Retinal pigment epithelial cell (primary cell): Measurements from ENCODE around the gene SMIM44.

Source experiments
- DNase-seq: peaks from one replicate; pipeline ENCODE4 v3.0.0-alpha.2; 2010; ENCODE audit warnings: low read depth
- H3K4me3 ChIP-seq: 2 replicates; pipeline ENCODE4 v1.5.1; 2011; ENCODE audit warnings: mild to moderate bottlenecking, low read length, control low read depth, moderate library complexity
- TF ChIP-seq, protein P1 (sequence below): conservative IDR thresholded peaks from 2 replicates; pipeline ENCODE4 v1.5.1; 2011; ENCODE audit warnings: low read depth, low read length, control low read depth, inconsistent platforms

The SMIM44 gene

DNA sequence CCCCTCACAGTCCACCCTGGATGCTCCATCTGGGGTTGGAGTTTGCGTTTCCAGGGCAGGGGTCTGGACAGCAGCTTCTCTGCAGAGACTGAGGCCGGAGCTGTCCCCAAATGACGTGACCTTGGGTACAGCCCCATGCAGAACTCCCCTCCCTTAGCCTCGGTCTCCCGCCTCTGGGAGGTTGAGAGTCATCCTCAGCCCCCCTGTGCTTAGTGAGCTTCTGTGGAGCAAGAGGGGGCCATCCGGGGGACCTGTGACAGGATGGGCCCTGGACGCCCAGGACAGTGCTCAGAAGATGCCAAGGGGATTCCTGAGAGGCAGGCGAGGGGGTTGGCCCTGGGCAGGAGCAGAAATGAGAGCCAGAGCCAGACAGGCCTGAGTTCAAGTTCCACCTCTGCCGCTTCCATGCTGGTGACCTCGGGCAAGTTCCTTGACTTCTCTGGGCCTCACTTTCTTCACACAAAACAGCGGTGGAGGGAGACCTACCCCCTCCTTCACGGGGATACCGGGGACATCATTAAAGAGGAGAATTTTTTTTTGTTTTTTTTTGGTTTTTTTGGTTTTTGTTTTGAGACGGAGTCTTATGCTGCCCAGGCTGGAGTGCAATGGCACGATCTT is 23.2 kb downstream of the SMIM44 start:
- no peak for DNase-seq
- H3K4me3 ChIP-seq = no peak overlapping the region
- TF ChIP-seq, protein P1, sequence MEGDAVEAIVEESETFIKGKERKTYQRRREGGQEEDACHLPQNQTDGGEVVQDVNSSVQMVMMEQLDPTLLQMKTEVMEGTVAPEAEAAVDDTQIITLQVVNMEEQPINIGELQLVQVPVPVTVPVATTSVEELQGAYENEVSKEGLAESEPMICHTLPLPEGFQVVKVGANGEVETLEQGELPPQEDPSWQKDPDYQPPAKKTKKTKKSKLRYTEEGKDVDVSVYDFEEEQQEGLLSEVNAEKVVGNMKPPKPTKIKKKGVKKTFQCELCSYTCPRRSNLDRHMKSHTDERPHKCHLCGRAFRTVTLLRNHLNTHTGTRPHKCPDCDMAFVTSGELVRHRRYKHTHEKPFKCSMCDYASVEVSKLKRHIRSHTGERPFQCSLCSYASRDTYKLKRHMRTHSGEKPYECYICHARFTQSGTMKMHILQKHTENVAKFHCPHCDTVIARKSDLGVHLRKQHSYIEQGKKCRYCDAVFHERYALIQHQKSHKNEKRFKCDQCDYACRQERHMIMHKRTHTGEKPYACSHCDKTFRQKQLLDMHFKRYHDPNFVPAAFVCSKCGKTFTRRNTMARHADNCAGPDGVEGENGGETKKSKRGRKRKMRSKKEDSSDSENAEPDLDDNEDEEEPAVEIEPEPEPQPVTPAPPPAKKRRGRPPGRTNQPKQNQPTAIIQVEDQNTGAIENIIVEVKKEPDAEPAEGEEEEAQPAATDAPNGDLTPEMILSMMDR = no peak

DNA sequence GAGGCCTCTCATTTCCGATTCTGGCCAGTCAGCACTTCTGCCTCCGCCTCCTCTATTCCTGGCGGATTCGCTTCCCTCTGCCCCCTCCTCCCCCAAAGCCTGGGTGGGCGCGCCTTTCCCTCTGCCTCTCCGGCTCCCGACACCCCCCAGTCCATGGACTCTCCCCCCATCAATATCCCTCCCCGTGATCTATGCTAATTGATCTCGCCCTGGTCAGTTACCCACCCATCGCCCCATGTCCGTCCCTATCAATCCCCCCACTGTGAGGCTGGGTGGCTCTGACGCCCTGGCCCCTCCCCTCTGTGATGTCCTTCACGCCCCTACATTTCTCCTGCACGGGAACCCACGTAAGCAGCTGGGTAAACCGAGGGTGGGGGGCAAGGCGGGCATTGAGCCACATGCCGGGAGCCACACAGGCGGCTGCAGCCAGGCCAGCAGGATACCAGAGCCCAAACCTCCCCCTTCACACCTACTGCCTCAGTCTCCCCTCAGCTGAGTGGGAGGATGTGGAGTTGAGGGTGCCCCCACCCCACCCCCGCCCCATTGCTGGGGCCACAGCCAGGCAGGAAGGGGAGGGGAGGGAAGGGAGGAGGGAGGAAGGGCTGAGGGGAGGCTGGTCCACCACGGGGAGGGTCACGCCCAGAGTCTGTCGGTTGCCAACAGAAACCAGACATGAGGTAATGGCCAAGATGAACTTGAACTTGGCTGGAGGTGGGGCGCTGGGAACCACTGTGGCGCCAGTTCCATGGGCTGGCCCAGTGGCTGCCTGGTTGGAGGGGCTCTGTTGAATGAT is 24.0 kb downstream of the SMIM44 start:
- DNase-seq = peak; percentile 93
- H3K4me3 ChIP-seq = no peak overlapping the region
- TF ChIP-seq, protein P1 = no peak

GRCh38 chr19:3458229-3459088 is 24.8 kb downstream of the SMIM44 start:
- TF ChIP-seq, protein P1 = no peak
- H3K4me3 ChIP-seq = no peak overlapping the region
- no peak for DNase-seq

DNA sequence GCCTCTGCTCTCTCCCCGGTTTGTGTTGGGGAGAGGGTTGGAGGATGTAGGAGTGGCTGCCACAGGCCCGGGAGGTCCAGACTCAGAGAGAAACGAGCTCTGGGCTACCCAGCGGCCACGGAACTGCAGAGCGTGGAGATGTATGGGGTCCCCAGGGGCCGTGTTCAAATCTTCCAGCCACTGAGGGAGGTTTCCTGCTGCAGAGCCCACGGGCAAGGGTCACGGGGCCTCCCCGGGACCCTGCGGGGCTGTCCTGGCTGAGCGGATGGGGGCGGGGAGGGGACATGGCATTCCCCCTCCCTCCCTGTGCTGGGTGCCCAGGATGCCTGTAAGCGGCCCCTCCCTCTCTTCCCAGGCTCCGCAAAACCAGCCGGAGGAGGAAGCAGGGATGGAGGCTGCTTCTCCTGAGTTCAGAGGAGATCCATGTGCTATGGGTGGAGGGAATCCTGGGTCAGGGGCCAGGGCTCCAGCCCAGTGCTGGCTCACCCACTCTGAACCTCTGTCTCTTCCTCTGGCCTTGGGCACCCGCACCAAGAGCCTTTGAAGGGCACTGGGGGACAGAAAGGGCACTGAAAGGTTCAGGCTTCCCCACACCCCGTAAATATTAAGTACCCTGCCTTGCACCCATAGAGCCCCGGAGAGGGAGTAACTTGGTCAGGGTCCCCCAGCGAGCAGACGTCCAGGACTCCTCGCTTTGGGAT is 25.6 kb downstream of the SMIM44 start:
- DNase-seq = no peak
- H3K4me3 ChIP-seq = no peak overlapping the region
- TF ChIP-seq, protein P1 = no peak

- H3K4me3 ChIP-seq = no peak overlapping the region
- TF ChIP-seq, protein P1 = no peak
- DNase-seq = no peak
Measured at GRCh38 chr19:3456925-3457527, 26.2 kb downstream of the SMIM44 start.

GRCh38 chr19:3455960-3456601 is 27.2 kb downstream of the SMIM44 start:
- no peak overlapping the region for H3K4me3 ChIP-seq
- TF ChIP-seq, protein P1 = no peak
- no peak for DNase-seq
